NCI-H748 (cell line): Measurements from ENCODE around the gene PDIA5.
"Not testable (repeated sequence)": the region's sequence is repeated elsewhere in the genome, so short reads cannot be mapped to it uniquely, and the experiment has no call there.

Experiments used
- DNase-seq: peaks from one replicate; lab custom pipeline; 2025; ENCODE audit not compliant: unreplicated experiment; lab: John Stamatoyannopoulos, UW

PDIA5 gene

DNA sequence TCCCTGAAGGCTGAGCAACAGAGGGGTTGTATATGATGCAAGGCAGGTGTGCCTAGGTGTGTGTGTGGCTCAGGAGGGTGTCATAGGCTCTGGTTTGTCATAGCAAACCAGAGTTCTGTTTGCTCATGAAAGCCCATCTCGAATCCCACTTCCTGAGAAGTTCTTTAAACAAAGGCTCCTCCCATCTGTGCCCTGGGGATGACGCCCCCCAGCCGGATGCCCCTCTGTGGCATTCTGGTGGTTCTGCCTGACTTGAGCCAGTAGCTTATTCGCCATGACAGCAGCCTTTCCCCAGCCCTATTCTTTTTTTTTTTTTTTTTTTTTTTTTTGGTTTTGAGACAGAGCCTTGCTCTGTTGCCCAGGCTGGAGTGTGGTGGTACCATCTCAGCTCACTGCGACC lies 45.4 kb downstream of the PDIA5 start:
- no peak for DNase-seq

DNA sequence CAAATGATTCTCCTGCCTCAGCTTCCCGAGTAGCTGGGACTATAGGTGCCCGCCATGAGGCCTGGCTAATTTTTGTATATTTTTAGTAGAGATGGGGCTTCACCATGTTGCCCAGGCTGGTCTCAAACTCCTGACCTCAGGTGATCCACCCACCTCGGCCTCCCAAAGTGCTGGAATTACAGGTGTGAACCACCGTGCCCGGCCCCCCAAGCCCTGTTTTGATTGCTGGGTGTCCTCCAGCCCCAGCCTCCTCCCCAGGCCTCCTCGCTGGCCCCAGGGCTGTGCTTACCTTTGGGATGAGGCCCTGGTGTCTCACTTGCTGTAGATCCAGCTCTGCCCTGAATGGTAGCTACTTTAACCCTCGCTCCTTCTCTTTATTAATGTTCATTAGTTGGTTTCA lies 45.8 kb downstream of the PDIA5 start:
- DNase-seq, result not testable (repeated sequence)

DNA sequence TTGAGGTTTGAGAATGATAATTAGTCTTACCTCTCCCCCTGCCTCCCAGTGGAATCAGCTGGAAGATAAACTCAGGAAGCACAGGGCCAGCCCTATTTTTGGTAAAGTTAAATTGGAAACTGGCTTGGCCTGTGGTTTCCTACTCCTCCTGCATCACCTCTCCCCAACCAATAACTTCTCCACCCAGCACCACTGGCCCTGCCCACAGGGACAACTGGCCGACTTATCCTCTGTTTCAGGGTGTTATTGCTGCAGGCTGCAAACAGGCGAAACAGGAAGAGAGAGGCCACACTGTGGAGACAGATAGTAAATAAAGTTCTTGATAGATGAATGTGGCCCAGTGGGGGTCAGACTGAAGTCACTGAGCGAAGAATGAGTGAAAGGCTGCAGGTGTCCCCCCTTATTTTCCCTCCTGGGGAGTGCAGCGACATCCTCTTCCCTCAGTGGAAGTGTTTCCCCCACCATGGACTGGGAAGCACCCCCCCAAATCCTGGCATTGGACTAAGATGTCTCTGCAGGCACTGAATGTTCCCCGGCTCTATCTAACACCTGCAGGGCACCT lies 47.1 kb downstream of the PDIA5 start:
- DNase-seq, result no peak

DNA sequence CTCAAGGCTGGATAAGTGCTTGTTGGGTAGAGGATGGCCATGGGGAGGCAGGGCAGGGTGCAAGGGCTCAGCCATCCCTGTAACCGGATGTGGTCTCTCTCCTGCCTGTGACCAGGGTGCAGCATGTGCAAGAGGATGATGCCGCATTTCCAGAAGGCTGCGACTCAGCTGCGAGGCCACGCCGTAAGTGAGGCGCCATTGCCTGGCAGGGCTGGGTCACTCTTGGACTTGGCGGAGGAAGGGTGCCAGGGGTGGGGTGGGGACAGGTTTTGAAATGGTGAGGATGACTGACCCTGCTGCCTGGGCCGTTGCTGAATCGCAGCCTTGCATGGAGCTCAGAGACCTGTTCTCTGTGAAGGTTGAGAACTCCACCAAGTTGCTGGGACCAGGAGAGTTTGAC lies 49.3 kb downstream of the PDIA5 start:
- DNase-seq, result no peak

DNA sequence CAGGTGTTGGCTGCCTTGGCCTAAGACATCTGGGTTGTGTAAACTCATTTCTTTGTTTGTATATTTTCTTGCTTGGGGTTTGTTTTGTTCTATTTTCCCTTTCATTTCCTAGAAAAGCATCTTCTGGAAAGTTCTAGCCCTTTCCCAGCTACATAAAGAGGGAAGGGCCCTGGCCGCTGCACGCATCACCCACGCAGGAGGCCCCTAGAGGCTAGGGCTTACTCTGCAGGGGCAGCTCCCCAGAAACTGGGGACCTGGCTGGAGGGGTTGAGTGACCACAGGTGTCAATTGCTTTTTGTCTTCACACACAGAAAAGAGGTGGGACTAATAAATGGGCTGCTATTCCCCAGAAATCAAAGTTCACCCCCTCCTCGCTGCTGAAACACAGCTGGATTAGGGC lies 52.6 kb downstream of the PDIA5 start:
- no peak for DNase-seq

DNA sequence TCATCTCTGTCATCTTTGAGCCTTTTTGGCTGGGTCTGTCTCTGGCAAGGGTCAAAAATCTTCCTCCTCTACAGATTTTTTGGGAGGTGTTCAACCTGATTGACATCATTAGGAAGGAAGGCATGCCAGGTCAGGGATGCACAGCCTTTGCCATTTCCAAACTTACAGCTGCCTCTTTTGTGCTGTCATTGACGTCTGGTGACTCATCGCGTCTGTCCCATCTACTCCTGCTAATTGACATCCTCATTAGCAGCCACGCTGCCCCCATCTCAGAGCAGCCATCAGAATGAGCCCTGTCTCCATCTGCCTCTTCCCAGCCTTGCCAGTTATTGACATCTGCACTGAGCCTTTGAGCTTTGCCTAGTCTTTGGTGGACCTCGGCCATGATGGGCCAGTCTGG lies 53.0 kb downstream of the PDIA5 start:
- DNase-seq, result no peak

DNA sequence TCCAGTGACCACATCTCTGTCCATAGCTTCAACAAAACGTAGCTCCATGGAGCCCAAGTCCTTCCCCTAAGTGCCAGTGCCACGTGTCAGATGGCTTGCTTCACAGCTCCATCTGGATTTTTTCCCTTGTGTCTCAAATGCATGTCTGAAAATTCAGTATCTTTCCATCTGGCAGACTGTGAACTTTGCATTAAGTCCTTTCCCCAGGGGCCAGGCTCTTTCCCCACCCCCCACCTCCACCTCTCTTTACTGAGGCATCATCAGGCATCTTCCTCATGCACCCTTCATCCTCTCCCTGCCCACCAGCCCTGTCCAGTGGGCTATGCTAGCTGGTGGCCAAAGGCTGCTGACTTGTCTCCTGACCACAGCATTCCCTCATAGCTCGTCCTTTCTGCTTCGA lies 53.7 kb downstream of the PDIA5 start:
- DNase-seq, result no peak

DNA sequence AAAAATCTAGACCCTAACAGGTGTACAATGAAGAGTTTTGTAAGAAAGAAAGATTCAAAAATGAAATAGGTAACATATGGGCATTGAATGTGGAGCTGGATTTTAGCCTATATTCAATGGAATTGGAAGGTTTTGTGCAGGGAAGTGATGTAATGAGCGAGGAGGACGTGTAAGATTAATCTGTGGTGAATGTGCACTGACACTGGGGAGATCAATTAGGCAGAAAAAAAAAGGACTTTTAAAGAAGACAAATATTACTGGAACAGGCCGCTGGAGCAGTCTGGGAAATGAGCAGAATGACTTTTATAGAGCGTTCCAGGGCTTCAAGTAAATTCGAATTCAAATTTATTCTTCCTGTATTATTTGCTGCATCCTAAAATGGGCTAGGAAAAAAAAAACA lies 55.2 kb downstream of the PDIA5 start:
- DNase-seq, result no peak

DNA sequence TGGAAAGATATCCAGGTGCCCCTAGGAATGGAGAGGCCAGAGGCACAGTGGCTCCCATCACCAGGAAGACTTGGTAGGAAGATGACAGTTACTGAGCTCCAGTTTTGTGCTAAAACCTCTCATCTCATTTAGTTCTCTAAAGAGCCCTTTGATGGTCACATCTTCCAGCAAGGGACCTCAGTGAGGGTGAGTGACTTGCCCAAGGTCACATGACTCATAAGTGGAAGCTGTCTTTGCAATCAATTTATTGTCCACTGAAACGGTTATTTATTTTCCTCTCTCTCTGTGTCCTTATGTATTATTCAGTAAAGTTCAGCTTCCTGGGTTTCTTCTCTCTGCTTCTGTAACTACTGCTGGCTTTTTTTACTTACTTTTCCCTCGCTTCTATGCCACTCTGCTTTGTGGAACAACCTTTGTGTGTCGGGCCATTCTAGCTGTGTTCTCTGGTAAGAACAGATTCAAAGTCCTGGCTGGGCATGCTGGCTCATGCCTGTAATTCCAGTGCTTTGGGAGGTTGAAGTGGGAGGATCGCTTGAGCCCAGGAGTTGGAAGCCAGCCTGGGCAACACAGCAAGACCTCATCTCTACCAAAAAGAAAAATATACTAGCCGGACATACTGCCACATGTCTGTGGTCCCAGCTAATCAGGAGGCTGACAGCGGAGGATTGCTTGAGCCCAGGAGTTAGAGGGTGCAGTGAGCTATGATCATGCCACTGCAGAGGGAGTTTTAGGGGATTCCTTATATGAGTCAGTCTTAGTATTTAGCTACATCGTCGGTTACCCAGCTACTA lies 55.9 kb downstream of the PDIA5 start:
- no peak for DNase-seq

DNA sequence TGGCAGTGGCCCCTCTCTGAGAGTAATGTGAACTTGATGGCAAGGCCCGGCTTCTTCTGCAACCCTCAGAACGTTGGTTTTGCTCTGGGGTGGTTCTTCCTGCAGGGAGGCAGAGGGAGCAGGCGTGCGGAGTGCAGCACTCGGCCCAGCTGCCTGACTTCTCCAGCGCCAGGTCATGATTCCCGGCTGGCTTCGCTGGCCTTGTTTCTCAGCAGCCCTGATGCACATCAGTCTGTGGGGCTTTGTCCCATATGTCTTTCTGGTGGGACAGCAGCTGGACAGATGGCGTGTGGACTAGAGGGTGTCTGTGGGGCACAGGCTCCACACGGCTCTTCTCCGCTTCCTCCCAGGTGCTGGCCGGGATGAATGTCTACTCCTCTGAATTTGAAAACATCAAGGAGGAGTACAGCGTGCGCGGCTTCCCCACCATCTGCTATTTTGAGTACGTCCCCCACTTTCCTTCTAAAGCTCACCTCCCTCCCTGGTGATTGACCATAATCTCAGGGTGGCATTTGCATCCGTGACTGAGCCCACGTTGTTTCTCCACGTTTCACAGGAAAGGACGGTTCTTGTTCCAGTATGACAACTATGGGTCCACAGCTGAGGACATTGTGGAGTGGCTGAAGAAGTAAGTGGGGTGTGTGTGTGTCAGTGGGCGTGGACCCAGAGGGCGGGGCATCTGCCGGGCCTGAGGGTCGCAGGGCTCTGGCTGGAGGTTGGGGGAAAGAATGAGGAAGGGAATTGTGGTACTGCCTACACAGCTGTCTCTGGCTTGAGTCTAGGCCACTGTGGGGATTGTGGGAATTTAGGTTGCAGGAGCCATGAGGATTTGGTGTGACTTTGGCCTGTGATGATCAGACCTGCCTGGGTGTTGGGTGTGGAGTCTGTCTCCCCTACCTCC lies 57.1 kb downstream of the PDIA5 start:
- DNase-seq, result no peak

DNA sequence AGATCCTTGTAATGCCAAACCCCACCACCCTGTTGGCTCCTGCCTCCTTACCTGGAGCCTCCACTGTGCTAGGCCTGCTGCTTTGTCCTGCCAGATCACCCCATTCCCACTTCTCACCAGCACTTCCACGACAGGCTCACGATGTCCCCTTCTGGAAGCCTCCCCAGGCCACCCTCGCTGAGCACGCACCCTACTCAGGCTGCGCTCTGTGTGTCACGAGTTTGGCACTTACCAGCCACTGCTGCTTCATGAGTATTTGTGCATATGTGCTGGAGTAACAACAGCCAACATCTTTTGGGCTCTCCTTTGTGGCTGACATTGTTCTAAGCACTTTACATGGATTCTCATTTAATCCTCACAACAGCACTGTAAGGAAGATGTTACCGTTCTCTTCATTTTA lies 58.1 kb downstream of the PDIA5 start:
- no peak for DNase-seq

DNA sequence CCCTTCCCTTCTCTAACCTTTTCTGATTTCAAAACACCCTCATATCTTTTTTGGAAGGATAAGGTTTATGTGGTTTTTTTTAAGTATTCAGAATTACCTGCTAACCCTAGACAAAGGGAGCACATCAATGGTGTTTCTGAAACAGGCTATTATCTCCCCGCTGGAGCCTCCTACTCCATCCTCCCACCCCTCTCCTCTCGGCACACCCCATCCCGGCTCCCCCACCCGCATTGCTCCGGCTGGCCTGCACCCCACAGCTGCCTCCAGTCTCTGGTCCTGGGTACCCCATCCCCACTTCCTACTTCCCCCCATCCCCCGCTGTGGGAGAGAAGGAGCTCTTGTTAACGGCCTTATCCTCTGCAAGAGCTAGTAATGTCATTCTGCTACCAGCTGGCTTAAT lies 59.2 kb downstream of the PDIA5 start:
- no peak for DNase-seq

DNA sequence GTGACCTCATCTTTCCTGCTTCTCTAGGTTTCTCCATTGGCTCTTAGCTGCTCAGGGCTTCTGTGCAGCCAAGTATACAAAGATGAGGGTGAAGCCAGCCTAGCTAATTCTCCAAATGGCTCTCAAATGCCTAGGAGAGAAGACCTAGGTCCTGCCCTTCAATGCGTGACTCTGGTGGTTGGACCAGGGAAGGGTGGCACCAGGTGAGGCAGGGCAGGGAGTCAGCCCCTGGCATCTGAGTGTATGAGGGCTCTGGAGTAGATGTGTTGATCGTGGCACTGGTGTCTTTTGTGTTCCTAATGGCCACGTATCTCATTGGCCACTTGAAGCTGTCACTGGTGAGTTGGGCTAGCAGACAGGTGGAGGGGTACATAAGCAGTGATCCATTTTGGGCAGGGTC lies 59.8 kb downstream of the PDIA5 start:
- no peak for DNase-seq

DNA sequence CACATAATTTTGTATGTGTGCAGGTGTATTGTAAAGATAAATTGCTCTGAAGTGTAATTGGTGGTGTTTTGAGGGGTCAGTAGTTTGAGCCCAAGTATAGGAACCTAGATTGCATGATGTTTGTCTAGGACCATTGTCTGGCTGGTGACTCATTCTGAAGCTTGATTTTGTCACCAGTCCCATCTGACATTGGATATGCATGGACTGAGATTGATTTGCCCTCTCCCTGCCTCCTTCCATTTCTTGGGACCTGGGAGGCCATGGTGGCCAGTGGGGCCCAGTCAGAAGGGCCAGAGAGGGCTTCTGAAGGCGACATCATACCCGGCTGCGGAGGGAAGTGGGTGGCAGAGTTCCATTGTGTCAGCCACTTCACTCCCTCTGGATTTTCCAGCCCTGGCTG lies 62.3 kb downstream of the PDIA5 start:
- no peak for DNase-seq

DNA sequence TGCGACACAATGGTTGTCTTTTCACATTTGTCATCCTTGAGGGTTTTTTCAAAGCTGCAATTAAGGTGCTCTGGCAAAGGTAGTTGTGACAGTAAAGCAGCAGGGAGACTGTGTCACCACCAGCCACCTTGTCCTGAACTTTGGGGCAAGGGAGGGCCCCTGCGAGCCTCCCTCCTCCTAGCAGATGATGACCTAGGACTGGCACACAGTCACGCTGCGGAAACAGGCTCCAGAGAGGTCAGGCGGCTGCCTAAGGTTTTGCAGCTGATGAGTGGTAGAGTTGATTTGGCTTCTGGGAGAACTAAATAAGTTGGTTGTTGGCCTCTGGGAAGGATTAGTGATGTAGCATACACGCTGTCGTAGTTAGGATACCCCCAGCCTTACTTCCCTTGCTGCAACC lies 62.7 kb downstream of the PDIA5 start:
- DNase-seq, result no peak

DNA sequence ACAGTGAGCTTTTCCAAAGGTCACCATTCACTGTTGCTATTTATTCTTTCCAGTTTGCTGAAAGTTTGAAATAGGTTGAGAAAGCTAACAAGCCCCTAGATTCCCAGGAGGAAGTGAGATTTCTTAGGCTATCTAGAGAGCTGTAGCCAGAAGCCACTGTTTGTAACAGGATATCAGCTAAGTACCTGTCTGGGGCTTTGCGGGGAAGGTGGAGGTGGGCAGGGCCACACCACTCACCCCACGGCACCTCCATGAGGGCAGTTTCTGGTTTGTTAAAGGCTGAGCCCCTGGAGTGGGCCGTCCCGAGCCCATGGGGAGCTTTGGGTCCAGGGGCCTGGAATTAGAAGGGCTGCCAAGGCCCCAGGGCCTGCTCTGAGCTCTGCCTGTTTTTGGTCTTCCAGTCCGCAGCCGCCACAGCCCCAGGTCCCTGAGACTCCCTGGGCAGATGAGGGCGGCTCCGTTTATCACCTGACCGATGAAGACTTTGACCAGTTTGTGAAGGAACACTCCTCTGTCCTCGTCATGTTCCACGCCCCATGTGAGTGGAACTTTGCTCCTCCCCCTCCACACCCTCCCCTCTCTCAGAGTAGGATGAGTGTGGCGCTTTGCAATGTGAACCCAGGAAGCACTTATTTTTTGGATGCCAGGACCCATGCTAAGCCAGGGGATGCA lies 63.4 kb downstream of the PDIA5 start:
- no peak for DNase-seq

DNA sequence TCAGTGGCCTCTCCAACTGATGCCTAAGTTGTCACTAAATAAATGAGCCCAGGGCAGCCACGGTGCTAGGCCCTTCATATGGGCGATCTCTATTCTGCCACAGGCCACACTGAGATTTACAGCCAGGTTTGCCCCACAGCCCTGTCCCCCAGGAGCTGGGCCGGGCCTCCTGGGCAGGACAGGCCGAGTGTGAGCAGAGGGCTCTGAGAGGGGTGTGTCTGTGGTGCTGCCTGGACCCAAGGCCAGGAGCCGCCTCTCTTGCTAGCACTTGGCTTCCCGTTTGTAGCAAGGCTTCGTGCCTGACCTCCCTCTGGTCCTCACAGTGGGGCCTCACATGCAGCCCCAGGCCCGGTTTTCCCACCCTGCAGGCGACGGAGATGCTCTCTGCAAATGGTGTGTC lies 67.8 kb downstream of the PDIA5 start:
- DNase-seq, result no peak

DNA sequence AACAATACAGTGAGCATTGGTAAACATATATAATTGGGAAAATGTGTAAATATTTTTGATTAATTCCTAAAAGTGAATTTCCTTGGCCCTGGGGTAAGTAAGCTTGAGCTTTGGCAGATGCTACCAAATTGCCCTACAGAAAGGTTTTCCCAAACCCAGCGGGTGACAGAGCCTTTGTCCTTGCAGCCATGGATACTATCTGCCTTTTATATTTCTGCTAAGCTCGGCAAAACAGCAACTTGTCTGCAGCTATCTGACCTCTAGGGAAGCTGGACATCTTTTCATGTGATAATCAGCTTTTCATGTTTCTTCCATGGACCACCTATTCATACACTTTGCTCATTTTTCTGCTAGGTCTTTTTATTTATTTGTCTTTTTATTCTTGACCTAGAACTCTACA lies 70.2 kb downstream of the PDIA5 start:
- DNase-seq, result no peak

DNA sequence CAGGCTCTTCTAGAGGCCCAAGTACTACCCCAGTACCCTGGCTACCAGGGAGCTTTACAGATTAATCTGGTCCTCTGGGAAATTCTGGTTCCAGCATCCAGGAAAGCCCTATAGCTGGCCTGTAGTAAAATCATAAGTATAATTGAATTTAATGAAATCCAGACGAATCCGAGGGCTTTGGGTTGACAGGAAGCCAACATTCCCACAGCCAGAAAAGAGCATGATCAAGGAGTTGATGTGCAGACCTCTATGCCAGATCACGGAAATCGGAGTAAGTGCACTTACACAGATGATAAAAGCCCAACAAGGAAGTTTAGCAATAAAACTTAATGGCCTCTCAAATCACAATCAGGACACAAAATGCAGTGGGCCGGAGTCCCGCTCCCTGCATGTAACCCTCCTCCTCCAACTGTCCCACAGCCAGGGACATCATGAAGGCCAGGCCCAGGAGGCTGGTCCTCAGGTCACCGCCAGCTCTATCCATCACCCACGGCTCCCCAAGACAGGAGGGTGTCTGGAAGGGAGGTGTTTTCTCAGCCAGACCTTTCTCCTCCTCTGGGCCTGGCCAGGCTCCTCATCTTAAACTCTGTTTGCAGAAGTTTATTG lies 72.1 kb downstream of the PDIA5 start:
- DNase-seq, result no peak

DNA sequence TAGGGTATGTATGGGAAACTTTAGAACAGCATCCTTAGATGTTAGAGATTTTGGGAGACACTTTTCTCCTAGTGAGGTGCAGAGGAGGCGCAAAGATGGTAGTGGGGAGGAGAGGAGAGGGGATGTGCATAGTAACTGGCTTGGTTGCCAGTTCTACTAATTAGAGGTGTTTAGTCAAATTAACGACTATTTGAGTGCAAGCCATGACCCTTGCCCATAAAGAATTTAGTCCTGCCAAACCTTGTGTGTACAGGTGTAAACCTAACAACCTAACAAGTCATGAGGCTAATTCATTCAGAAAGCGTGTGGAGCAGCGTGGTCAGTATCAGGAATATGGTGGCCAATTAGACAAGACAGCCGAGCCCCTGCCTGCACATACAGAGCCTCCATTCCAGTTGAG lies 72.7 kb downstream of the PDIA5 start:
- DNase-seq, result no peak

DNA sequence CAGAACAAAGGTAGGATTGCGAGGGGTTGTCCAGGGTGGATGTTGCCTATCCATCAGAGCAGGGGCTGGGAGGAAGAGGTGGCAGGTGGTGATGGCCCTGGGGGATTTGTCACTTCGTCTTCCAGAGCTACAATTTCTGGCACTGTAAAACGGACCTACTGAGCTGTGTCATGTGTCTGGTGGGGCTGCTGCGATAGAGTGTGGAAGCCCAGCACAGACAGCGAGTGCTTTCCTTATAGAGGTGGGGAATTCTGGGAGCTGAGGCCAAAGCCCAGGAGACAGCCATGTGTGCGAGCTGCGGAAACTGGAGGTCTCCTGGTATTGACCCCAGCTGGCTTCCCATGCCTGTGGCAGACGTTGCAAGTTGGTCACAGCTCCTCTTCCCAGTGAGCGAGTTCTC lies 73.7 kb downstream of the PDIA5 start:
- no peak for DNase-seq
